GM21360 (cell line): ENCODE data around the gene ATP13A2.
"Not testable (repeated sequence)": the region's sequence is repeated elsewhere in the genome, so short reads cannot be mapped to it uniquely, and the experiment has no call there.

Source experiments
- ATAC-seq: cut with Tn5 transposase; IDR thresholded peaks from one replicate; pipeline ENCODE4 v1.9.1; 2021; ENCODE audit warnings: mild to moderate bottlenecking, moderate library complexity; ENCODE audit not compliant: unreplicated experiment

The ATP13A2 gene

DNA sequence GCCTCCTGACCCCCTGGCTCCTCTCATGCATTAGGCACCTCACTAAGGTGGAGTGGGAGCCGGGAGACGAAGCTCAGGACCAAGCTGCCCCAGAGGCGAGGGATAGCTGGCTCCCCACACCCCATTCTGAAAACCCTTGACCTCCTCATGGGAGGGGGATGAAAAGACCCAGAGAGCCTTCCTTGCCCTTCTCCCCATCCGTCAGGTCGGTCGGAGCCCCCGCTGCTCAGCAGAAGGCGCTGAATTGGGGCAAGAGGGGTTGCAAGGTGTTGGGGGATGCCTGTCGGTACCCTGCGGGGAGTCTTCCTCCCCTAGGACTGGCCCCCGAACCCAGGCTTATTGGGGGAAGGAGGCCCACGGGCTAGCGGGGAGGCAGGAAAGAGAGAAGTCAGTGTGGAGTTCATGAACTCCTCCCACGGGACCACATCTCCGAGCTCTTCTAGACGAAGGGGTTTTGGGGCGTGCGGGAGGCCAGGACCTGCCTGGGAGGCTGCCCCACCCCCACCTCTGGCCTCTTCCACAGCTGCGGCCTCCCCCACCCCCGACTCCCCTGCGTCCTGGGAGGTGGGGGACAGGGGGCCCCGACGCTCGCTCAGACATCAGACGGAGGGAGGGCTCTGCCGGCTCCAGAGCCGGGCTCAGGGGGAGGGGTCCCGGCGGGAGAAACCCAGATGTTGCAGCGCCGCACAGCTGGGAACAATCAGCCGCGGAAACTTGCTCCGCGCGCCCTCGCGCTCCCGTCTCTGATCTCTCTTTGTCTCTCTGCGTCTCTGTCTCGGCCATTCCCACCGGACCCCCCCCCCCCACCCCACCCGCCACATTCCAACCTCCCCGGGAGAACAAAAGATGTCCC is 32.0 kb downstream of the ATP13A2 start:
- ATAC-seq, result no peak

DNA sequence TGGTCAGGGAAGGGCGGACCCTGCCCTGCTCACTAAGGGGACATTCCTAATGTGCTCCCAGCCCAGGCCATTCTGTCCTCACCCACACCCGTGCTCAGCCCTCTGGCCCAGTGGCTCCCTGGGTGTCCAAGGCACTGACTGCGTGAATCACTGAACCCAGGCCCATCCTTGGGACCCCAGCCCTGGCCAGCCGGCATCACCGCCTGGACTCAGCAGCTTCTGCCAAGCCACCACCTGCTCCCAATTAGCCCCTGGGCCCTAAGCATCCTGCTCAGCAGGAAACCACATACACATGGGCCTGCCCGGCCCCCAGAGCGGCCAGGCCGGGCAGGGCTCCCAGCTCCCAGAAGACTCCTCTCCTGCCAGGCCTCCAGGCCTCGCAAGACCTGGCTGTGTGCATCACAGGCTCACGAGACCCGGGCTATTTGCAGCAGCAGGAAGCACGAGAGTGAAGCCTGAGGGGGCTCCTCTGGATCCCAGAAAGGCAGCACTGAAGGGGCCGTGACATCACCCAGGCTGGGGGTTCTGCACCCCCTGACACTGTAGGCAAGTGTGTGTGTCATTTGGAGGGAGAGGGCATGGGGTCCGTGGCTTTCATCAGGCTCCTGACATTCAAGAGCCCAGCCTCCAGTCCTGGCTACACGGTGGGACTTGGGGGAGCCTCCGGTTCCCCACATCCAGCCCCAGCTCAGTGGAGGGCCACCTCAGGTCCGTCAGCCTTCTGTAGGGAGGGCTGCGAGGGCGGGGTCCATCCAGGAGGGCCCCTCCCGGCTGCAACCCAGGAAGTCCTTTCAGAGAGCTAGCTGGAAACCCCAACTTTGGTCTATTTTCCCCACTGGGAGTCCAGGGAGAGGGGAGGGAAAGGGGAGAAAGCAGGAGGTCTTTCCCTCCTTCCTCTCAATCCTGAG is 32.9 kb downstream of the ATP13A2 start:
- ATAC-seq, result no peak

DNA sequence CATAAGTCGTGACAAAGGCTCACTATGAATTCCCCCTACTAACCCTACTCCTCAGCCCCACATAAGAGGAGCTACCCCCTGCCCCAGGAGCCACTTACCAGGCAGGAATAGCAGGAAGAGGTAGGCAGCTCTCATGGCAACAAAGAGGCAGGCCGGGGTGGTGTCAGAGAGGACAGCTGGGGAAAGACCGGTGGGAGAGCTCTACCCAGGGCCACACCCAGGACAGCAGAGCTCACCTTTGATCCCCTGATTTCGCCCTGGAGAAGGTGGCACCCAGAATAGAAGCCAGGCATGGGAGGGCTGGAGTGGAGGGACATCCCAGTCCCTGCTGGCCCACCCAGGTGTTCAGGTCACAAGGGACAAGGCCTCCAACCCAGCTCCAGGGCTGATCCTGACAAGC is 33.6 kb downstream of the ATP13A2 start:
- no peak for ATAC-seq

DNA sequence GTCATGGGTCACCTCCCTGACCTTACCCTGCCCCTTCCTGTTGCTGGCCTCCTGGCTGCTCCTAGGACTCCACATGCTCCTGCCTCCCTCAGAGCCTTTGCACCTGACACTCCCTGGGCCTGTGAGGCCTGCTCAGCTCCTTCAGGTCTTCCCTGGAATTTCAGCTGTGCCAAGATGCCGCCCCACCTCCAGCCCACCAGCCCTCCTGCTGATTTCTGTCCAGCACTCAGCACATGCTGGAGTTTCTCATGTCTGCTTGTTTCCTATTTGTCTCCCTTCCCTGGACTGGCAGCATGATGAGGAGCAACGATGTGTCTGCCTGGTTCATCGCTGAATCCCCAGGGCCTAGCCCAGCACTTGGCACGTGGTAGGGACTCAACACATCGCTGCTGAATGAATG is 34.4 kb downstream of the ATP13A2 start:
- ATAC-seq, result no peak

DNA sequence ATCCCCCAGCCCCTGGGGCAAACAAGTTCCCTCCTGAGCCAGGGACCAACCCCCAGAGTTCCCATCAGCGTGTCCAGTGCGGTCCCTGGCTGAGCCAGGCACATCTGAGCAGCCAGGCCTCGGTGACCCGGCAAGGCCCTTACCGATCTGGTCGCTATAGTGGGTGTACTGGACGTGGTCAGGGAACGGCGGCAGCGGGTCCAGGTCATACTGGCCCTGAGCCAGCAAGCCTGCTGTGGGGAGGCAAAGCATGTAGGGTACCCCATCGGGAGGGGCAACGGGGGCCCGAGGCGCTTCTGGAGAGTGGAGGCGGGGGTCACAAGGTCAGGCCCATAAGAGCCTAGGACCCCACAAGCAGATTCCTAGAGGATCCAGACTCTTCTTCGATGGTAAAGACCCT is 34.8 kb downstream of the ATP13A2 start:
- no peak for ATAC-seq

DNA sequence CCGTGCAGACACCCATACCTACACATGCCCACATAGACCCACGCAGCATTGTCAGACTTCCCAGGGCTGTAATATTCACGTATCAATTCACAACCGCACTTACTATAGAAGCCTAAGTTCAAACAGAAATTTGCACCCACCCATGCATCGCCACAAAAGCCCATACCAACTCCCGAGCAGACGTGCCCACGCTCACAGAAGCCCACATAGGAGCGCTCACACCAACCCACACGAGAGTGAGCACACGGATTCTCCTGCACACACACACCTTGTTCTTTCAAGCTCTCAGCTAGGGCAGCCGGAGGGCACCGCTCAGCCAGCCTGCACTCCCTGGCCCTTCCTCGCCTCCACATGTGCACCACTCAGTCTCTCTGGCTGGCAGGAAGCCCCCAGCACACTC is 35.9 kb downstream of the ATP13A2 start:
- no peak for ATAC-seq

DNA sequence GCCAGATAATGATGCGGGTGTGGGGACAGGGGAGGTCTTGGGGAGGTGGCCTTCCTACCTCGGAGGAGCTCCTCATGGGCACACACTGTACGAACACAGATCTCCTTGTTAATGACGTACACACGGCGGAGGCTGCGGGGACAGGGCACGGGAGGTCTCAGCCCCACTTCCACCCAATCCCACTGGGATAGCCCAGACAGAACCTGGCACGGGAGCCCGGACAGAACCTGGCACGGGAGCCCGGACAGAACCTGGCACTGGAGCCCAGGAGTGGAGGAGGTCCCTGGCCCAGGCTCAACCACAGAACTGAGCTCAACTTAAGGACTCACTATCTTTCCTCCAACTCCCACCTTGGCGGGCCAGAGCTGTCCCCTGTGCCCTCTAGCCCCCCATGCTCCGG is 36.5 kb downstream of the ATP13A2 start:
- no peak for ATAC-seq

DNA sequence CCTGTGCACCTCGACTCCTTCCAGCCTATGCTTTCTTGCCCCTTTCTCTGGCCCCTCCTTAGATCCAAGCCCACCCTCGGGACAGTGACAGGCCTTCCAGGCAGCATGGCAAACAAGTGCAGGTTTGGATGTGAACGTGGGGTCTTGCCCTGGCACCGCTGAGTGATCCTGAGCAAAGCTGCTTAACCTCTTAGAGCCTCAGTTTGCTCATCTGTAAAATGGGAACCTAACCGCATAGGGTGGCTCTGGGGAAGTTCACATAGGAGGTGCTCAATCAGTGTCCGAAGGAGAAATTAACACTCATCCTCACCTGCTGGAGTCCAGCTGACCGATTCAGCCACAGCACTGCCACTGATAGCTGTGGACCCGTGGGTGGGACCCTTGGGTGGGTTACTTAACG is 38.5 kb downstream of the ATP13A2 start:
- no peak for ATAC-seq

DNA sequence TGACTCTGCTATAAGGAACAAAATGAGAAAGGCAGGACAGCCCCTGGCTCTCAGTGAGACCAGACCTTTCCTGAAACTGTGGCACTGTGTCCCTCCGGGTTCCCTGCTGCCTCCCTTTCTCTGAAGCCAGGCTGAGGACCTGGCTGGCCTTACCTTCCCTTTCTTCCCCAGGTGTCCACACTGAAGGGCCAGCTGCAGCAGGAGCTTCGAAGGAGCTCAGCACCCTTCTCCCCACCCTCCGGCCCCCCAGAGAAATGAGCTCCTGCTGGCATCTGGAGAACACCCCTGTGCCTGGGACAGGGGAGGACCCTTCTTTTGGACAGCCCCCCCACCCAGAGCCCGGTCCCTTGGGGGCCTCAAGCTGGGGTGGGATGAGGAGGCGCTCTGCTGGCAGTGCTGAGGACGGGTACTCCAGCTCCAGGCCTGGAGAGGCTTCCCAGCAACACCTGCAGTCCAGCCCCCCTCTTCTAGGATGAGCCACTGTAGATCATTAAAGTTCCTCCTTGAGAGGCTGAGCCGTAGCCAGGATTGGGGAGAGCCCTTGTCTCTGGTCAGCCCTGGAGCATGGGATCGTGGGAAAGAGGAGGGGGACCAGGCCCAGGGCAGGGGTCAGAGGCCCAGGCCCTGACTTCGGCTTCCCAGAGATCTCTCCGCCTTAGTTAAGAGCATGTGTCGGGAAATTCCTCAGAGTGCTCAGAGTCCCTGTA is 39.4 kb downstream of the ATP13A2 start:
- no peak for ATAC-seq

DNA sequence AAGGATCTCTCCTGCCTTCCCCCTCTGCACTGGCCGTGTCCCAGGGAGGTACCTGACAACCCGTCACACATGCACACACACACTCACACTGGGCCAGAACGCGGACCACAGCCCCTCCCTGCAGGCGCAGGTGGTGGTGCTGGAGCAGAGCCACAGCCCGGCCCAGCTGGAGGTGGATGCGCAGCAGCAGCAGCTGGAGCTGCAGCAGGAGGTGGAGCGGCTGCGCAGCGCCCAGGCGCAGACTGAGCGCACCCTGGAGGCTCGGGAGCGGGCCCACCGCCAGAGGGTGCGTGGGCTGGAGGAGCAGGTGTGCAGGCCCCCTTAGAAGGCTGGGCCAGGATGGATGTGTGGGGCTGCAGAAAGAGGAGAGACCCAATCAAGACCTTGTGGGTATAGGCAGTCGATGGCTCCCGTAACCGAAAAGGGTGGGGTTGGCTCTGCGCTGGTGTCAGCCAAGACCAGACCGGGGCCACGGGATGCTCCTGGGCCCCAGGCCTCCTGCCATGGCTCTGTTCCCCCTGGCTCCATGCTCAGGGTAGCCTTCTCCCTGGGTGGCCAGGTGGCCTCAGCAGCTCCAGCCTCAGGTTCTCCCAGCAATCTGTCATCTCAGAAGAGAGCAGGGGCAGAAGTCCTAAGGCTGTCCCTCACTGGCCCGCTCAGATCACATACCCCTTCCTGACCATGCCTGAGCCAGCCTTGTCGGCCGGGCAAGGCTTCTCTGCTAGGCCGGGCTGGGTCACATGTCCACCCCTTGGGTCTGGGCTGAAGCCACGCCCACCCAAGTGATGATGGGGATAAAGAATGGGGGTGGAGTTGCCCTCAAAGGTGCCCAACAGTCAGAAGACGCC is 40.2 kb downstream of the ATP13A2 start:
- no peak for ATAC-seq

DNA sequence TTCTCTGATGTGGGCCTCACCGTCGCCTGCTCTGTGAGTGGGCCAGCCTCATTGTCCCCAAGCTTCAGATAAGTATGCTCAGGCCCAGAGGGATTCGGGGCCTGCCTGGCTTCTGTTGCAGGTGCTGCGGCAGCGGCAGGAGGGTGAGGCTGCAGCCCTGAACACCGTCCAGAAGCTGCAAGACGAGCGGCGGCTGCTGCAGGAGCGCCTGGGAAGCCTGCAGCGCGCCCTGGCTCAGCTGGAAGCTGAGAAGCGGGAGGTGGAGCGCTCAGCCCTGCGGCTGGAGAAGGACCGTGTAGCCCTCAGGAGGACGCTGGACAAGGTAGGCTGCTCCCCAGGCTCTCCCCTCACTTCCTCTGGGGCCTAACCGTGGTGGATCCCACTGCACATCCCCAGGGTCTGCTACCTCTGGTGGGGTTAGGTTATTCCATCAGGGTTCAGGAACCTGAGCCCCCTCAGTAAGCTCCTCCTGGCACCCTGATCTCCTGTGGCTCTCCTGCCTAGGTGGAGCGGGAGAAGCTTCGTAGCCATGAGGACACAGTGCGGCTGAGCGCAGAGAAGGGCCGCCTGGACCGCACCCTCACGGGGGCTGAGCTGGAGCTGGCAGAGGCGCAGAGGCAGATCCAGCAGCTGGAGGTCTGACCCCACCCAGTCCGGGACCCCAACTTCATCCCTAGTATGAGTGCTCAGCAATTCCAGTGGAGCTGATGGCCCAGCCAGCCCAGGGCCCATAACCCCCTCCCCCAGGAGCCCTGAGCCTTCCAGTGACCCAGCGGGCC is 41.4 kb downstream of the ATP13A2 start:
- no peak for ATAC-seq

DNA sequence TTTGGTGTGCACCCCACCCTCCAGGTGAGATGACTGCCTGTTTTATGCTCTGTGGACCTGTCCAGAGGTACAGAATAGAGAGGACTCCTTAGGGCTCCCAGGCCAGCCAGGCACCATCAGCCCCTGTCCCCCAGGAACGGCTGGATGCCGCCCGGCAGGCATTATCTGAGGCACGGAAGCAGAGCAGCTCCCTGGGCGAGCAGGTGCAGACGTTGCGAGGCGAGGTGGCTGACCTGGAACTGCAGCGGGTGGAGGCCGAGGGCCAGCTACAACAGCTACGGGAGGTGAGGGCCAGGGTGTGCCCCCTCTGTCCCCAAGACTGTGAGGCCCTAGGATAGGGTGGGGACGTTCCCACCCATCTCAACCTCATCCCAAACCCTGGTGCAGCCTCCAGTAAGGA is 42.1 kb downstream of the ATP13A2 start:
- ATAC-seq, result no peak

DNA sequence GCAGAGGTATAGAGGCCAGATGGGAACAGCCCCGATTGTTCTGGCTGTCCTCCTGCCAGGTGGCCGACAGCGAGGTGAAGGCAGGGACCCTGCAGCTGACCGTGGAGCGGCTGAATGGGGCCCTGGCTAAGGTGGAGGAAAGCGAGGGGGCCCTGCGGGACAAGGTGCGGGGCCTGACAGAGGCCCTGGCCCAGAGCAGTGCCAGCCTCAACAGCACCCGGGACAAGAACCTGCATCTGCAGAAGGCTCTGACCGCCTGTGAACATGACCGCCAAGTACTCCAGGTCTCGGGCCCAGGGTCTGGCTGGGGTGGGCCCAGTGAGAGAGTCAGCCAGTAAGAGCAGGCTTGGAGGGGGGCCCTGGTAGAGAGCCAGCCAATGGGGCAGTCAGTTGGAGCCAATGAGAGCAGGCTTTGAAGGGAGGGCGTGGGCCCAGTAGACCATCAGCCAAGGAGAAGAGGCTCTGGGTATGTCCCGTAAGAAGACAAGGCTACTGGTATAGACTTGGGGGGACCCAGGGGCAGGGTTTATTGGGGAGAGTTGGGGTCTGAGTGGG is 42.6 kb downstream of the ATP13A2 start:
- ATAC-seq, result no peak

DNA sequence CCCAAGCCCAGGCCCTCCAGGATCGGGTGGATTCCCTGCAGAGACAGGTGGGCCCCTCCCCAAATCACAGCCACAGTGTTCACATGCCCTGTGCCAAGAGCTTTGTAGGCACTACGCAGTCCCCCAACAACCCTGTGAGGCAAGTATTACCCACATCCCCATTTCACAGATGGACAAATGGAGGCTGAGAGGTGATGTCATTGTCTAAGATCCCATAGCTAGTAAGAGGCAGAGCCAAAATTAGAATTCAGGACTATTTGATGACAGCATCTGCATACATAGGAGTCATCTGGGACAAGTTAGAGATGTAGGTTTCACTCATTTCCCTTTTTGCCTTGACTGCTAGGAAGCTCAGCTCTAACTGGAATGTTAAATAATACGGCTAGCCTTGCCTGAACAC is 43.4 kb downstream of the ATP13A2 start:
- ATAC-seq, result no peak

DNA sequence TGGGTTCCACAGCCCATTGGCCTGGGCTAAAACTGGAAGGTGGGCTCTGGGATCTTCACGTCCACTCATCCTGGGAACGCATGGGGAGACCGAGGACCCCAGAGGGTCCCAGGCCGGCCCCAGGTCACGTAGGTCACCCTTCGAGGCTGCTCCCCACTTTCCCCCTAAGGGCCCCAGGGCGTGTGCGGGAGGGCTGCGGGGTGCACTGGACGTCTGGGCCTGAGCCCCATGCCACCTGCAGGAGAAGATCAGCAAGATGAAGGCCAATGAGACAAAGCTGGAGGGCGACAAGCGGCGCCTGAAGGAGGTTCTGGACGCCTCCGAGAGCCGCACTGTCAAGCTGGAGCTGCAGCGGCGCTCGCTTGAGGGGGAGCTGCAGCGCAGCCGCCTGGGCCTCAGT is 43.8 kb downstream of the ATP13A2 start:
- ATAC-seq, result no peak

DNA sequence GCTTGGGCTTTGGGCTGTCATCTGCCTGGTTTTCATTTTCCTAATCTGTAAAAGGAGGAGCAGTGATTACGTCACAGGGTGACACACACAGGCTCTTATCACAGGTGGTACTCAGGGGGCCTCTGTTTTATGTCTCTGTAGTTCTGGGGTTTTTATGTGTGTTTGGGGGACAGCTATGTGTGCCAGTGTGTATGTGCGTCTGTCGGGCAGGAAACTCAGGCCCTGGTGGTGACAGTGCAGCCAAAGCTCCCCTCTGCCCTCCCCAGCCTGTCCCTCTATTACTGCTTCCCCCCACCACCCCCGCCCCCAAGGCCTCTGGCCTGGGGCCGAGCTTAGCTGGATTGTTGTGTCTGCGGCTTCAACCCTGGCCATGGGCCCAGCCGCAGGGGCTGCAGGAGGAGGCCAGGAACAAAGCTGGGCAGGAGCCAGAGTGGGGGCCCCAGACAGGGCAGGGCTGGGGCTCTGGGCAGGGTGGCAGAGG is 44.6 kb downstream of the ATP13A2 start:
- ATAC-seq, result no peak

DNA sequence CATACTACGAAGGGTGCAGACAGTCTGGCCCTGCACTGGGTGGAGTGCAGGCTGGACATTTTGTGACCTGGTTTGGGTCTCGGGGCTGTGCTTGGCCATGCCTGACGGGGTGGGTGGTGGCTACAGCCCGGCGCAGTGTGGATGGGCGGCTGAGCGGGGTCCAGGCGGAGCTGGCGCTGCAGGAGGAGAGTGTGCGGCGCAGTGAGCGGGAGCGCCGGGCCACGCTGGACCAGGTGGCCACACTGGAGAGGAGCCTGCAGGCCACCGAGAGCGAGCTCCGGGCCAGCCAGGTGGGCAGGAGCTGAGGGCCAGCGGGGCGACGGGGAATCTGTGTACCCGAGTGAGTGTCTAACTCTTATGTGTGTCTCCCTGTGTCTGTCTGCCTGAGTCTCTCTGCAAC is 45.4 kb downstream of the ATP13A2 start:
- ATAC-seq, result no peak

DNA sequence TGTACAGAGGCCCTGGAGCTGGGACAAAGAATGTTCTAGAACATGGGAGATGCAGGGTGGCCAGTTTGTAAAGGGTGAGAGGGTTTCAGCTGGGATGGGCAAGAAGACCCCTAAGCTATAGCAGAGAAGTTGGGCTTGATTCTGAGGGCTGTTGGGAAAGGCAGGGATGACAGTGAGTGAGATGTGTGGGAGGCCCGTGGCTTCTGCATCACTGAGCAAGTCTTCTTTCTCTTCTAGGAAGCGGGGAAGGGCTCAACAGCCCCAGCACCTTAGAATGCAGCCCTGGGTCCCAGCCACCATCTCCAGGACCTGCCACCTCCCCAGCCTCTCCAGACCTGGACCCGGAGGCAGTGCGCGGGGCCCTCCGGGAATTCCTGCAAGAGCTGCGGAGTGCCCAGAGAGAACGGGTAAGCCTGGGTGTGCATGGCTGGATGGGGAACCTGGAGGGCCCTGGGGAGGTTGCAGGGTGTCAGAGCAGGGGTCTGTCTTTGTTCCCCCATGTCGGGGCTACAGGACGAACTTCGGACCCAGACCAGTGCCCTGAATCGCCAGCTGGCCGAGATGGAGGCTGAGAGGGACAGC is 46.2 kb downstream of the ATP13A2 start:
- ATAC-seq, result no peak

DNA sequence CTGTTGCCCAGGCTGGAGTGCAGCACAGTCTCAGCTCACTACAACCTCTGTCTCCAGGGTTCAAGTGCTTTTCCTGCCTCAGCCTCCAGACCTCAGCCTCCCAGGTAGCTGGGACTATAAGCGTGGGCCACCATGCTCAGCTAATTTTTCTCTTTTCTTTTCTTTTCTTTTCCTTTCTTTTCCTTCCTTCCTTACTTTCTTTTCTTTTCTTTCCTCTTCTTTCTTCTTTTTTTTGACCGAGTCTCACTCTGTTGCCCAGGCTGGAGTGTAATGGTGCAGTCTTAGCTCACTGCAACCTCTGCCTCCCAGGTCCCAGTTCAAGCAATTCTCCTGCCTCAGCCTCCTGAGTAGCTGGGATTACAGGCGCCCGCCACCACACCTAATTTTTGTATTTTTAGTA is 47.6 kb downstream of the ATP13A2 start:
- ATAC-seq, result not testable (repeated sequence)
